ENCODE results near the gene KCNMB2. TPM values are rescaled to one million over a fixed set of nuclear protein-coding genes. Genes with fewer than 3 reads are reported as not detected.
"Not testable (repeated sequence)": the region's sequence is repeated elsewhere in the genome, so short reads cannot be mapped to it uniquely, and the experiment has no call there.

Gene KCNMB2
- total RNA-seq, 2 donors from 2014 or later = not detected

GRCh38 chr3:178540184-178540583 is 3.9 kb downstream of the KCNMB2 start:
- 93 to 100% methylated on average over 3 of the region's 3 CpGs for WGBS, 2 experiments (ENCODE audit: insufficient coverage in 1 of 2, insufficient read length in 1 of 2)
- Histone ChIP-seq H3K4me1 (ENCODE audit: control insufficient read depth, insufficient read depth, low read length) (peaks cover 8% of the 10 kb centered on the region), H3K27ac (ENCODE audit: low read depth, low read length) (no peak overlapping the region), H3K36me3 (ENCODE audit: control insufficient read depth, insufficient read depth, low read length) (no peaks in the 10 kb centered on the region), H3K9ac (ENCODE audit: extremely low read depth, low read length, poor library complexity, severe bottlenecking) (no peak overlapping the region), H3K9me3 (ENCODE audit: control insufficient read depth, low read length) (no peaks in the 10 kb centered on the region), H3K4me3 (ENCODE audit: low read length) (no peak overlapping the region), H3K27me3 (ENCODE audit: control insufficient read depth, insufficient read depth, low read length, poor library complexity, severe bottlenecking) (peaks cover 16% of the 10 kb centered on the region)
- no peak overlapping the region for H3K4me3 Mint-ChIP-seq
- peaks cover 20% of the 10 kb centered on the region for H3K4me1 Mint-ChIP-seq
- no peak for DNase-seq
- no peaks in the 10 kb centered on the region for H3K36me3 Mint-ChIP-seq (ENCODE audit: low read depth)
- H3K27me3 Mint-ChIP-seq (ENCODE audit: insufficient read depth) = peaks cover 1% of the 10 kb centered on the region
- H3K9me3 Mint-ChIP-seq = no peaks in the 10 kb centered on the region
- no peak for TF ChIP-seq CTCF (conservative IDR thresholded peaks at IDR 0.05)
- H3K27ac Mint-ChIP-seq = no peak overlapping the region

DNA sequence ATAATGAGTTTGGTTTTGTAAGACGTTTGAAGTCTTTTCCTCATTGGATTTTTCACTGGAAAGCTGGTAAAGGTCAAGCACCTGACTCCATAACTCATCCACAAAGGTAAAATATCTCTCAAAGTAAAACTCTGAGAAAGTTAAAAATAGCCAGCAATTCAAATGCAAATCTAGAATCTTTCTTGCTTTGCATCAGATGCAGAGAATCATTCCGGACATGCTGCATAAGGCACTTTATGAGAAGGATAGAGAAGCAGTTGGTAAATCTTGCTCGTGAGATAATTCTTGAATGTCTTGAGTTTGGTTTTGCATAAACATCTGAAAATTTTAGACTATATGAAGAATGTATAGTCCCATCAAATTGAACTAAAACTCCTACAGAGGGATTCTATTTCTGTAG is 9.1 kb downstream of the KCNMB2 start:
- no peak for TF ChIP-seq CTCF (conservative IDR thresholded peaks at IDR 0.05)
- H3K9me3 ChIP-seq (ENCODE audit: control insufficient read depth, low read length) = no peaks in the 10 kb centered on the region
- Mint-ChIP-seq H3K4me3 (no peak overlapping the region), H3K4me1 (peaks cover 12% of the 10 kb centered on the region), H3K27ac (no peak overlapping the region), H3K9me3 (no peaks in the 10 kb centered on the region), H3K27me3 (ENCODE audit: insufficient read depth) (peaks cover 1% of the 10 kb centered on the region), H3K36me3 (ENCODE audit: low read depth) (no peaks in the 10 kb centered on the region)
- no peak overlapping the region for H3K27ac ChIP-seq (ENCODE audit: low read depth, low read length)
- 100% methylated on average over 1 to 3 of the region's 3 CpGs for WGBS, 2 experiments (ENCODE audit: insufficient coverage in 1 of 2, insufficient read length in 1 of 2)
- no peaks in the 10 kb centered on the region for H3K27me3 ChIP-seq (ENCODE audit: control insufficient read depth, insufficient read depth, low read length, poor library complexity, severe bottlenecking)
- peaks cover 11% of the 10 kb centered on the region for H3K4me1 ChIP-seq (ENCODE audit: control insufficient read depth, insufficient read depth, low read length)
- H3K36me3 ChIP-seq (ENCODE audit: control insufficient read depth, insufficient read depth, low read length) = no peaks in the 10 kb centered on the region
- no peak overlapping the region for H3K9ac ChIP-seq (ENCODE audit: extremely low read depth, low read length, poor library complexity, severe bottlenecking)
- no peak overlapping the region for H3K4me3 ChIP-seq (ENCODE audit: low read length)
- no peak for DNase-seq

DNA sequence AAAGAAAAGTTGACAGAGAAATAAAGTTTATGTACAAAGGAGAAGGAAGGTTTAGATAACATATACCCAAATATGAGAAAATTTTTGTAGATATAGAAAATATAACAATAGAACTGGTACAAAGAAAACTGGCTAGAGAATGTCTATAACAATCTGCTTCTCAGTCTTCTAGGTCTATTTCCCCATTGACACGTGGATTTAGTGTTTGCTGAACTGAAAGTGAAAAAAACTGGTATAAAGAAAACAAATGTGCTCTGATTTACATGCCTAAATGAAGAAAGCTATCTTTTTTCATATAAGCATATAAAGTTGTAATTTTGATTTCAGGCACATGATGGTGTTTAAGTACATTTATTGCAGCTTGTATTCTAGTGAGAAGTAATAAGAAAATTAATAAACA is 9.8 kb downstream of the KCNMB2 start:
- no peaks in the 10 kb centered on the region for H3K9me3 Mint-ChIP-seq
- Histone ChIP-seq H3K36me3 (ENCODE audit: control insufficient read depth, insufficient read depth, low read length) (no peaks in the 10 kb centered on the region), H3K4me3 (ENCODE audit: low read length) (no peak overlapping the region), H3K4me1 (ENCODE audit: control insufficient read depth, insufficient read depth, low read length) (peaks cover 11% of the 10 kb centered on the region), H3K9ac (ENCODE audit: extremely low read depth, low read length, poor library complexity, severe bottlenecking) (no peak overlapping the region), H3K27me3 (ENCODE audit: control insufficient read depth, insufficient read depth, low read length, poor library complexity, severe bottlenecking) (no peaks in the 10 kb centered on the region), H3K9me3 (ENCODE audit: control insufficient read depth, low read length) (no peaks in the 10 kb centered on the region), H3K27ac (ENCODE audit: low read depth, low read length) (no peak overlapping the region)
- H3K27ac Mint-ChIP-seq = no peak overlapping the region
- H3K4me1 Mint-ChIP-seq = peaks cover 12% of the 10 kb centered on the region
- H3K27me3 Mint-ChIP-seq (ENCODE audit: insufficient read depth) = peaks cover 1% of the 10 kb centered on the region
- no peak overlapping the region for H3K4me3 Mint-ChIP-seq
- no peak for DNase-seq
- H3K36me3 Mint-ChIP-seq (ENCODE audit: low read depth) = no peaks in the 10 kb centered on the region
- no peak for TF ChIP-seq CTCF (conservative IDR thresholded peaks at IDR 0.05)
- WGBS, 2 experiments (ENCODE audit: insufficient coverage in 1 of 2, insufficient read length in 1 of 2) = 78% methylated on average over 1 of the region's 1 CpG; no CpG with 5 or more reads in 1 of the 2 experiments

DNA sequence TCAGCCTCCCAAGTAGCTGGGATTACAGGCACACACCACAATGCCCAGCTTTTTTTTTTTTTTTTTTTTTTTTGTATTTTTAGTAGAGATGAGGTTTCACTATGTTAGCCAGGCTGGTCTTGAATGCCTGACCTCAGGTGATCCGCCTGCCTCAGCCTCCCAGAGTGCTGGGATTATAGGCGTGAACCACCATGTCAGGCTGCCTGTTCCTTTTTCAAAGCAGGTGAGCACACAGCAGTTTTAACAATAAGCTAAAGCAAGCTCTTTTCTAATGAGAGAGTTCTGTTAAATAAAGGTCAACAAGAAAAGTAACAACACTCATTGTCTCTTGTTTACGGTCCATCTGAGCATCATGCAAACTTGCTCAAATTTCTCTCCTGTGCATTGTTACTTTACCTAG is 13.2 kb downstream of the KCNMB2 start:
- H3K36me3 Mint-ChIP-seq (ENCODE audit: low read depth) = not testable (repeated sequence)

More for the DNA sequence above, 13.2 kb downstream of the KCNMB2 start:
- H3K9me3 ChIP-seq (ENCODE audit: control insufficient read depth, low read length); H3K9me3 Mint-ChIP-seq; H3K27ac ChIP-seq (ENCODE audit: low read depth, low read length); H3K27me3 ChIP-seq (ENCODE audit: control insufficient read depth, insufficient read depth, low read length, poor library complexity, severe bottlenecking); H3K27ac Mint-ChIP-seq; H3K27me3 Mint-ChIP-seq (ENCODE audit: insufficient read depth); H3K4me1 Mint-ChIP-seq; H3K9ac ChIP-seq (ENCODE audit: extremely low read depth, low read length, poor library complexity, severe bottlenecking); H3K4me3 ChIP-seq (ENCODE audit: low read length); H3K36me3 ChIP-seq (ENCODE audit: control insufficient read depth, insufficient read depth, low read length); H3K4me1 ChIP-seq (ENCODE audit: control insufficient read depth, insufficient read depth, low read length); H3K4me3 Mint-ChIP-seq: not testable (repeated sequence)
- WGBS, 2 experiments (ENCODE audit: insufficient coverage in 1 of 2, insufficient read length in 1 of 2) = 62 to 72% methylated on average over 3 of the region's 3 CpGs
- peak; percentile 57 for DNase-seq
